HepG2 (cell line): ENCODE data around the gene MS4A15. TPM values are rescaled to one million over a fixed set of nuclear protein-coding genes. Genes with fewer than 3 reads are reported as not detected.

Source experiments
- ATM ChIP-seq: fragments of 450-650 bp; IDR thresholded peaks from 2 replicates; pipeline ENCODE4 v1.7.1; 2017; ENCODE audit warnings: mild to moderate bottlenecking, borderline replicate concordance
- MBNL3 ChIP-seq: fragments of 250-450 bp; sonication (Bioruptor Pico); conservative IDR thresholded peaks from 2 replicates; pipeline ENCODE4 v1.8.0; 2022; ENCODE audit warnings: mild to moderate bottlenecking, inconsistent platforms
- RCOR2 ChIP-seq: IDR thresholded peaks from 2 replicates; pipeline ENCODE4 v1.6.1; 2016; ENCODE audit warnings: missing biosample characterization, missing genetic modification reagents
- ZNF232 ChIP-seq: sonication (generic); formaldehyde crosslinking; IDR thresholded peaks from 2 replicates; pipeline ENCODE4 v1.4.0; 2020; ENCODE audit warnings: missing genetic modification reagents, borderline replicate concordance
- ZNF292 ChIP-seq: sonication (generic); formaldehyde crosslinking; IDR thresholded peaks from 2 replicates; pipeline ENCODE4 v1.8.1; 2022; ENCODE audit warnings: mild to moderate bottlenecking, low read depth, missing genetic modification reagents, borderline replicate concordance
- ZNF552 ChIP-seq: sonication (generic); formaldehyde crosslinking; IDR thresholded peaks from 2 replicates; pipeline ENCODE4 v1.9.0; 2022; ENCODE audit warnings: missing genetic modification reagents, mild to moderate bottlenecking, borderline replicate concordance
- ZNF768 ChIP-seq: sonication (generic); formaldehyde crosslinking; IDR thresholded peaks from 2 replicates; pipeline ENCODE4 v1.4.0; 2020; ENCODE audit warnings: missing genetic modification reagents
- polyA plus RNA-seq, 8 experiments: library from polyadenylated mRNA; depleted of rRNA in 3 of 8; stranded (reverse) in 7 of 8; unstranded in 1 of 8; fragments of >200 nt; fragmentation: Illumina TruSeq in 4 of 8; extraction: Trizol in 4 of 8; gene quantifications; 2 replicates each; pipeline versions ENCODE4 v1.2.1 to v1.2.3, GENCODE V29; 2011 to 2016; ENCODE audit warnings: low read depth in 4 of 8, missing spikeins in 1 of 8, mixed read lengths in 1 of 8; ENCODE audit not compliant: insufficient read depth in 1 of 8
- total RNA-seq, 5 experiments: library from RNA; depleted of rRNA; stranded (reverse); fragments of >200 nt; fragmentation: Illumina TruSeq; extraction: Trizol; gene quantifications; 2 replicates each; pipeline ENCODE4 v1.2.3, GENCODE V29; 2016; ENCODE audit warnings: low read depth in 1 of 5
- TF ChIP-seq, protein P1 (sequence below): sonication (generic); formaldehyde crosslinking; IDR thresholded peaks from 2 replicates; pipeline ENCODE4 v1.5.0; 2020; ENCODE audit warnings: mild to moderate bottlenecking, missing genetic modification reagents
- TF ChIP-seq, protein P2 (sequence below): sonication (generic); formaldehyde crosslinking; IDR thresholded peaks from 2 replicates; pipeline ENCODE4 v1.5.0; 2020; ENCODE audit warnings: mild to moderate bottlenecking, missing genetic modification reagents
- TF ChIP-seq, protein P3 (sequence below): IDR thresholded peaks from 2 replicates; pipeline ENCODE4 v1.6.1; 2016; ENCODE audit warnings: low read depth, missing genetic modification reagents, missing compliant biosample characterization
- TF ChIP-seq, protein P4 (sequence below): IDR thresholded peaks from 2 replicates; pipeline ENCODE4 v1.6.1; 2016; ENCODE audit warnings: missing compliant biosample characterization, missing genetic modification reagents, borderline replicate concordance

The MS4A15 gene
- total and polyA plus RNA-seq, 2 of the 13 experiments (the other 11 are each of a cell fraction or from before 2014, with no cell fraction given), result not detected

DNA sequence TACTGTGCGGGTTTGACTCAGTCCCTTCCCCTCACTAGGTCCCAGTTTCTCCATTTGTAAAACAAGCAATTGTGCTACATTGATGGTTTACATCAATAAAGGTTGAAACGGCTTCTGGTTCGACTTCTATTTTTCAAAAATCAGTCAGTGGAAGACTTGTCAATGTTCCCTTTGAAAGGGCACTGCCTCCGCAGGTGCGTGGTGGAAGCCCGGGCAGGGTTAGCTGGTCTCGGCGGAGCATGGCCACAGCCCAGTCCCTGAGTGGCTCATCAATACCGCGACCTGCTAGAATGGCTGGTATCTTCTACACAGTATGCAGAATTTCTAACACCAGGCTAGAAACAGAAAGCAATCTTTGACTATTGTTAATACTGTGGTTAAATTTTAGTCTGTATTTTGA lies 44.5 kb downstream of the MS4A15 start (continued):
- TF ChIP-seq ZNF232 (CRISPR knock-in tag) (no peak), ZNF292 (no peak), ATM (no peak), RCOR2 (CRISPR knock-in tag) (no peak), ZNF552 (CRISPR knock-in tag) (no peak), ZNF768 (CRISPR knock-in tag) (no peak), MBNL3 (CRISPR knock-in tag) (no peak)
- TF ChIP-seq, protein P1, sequence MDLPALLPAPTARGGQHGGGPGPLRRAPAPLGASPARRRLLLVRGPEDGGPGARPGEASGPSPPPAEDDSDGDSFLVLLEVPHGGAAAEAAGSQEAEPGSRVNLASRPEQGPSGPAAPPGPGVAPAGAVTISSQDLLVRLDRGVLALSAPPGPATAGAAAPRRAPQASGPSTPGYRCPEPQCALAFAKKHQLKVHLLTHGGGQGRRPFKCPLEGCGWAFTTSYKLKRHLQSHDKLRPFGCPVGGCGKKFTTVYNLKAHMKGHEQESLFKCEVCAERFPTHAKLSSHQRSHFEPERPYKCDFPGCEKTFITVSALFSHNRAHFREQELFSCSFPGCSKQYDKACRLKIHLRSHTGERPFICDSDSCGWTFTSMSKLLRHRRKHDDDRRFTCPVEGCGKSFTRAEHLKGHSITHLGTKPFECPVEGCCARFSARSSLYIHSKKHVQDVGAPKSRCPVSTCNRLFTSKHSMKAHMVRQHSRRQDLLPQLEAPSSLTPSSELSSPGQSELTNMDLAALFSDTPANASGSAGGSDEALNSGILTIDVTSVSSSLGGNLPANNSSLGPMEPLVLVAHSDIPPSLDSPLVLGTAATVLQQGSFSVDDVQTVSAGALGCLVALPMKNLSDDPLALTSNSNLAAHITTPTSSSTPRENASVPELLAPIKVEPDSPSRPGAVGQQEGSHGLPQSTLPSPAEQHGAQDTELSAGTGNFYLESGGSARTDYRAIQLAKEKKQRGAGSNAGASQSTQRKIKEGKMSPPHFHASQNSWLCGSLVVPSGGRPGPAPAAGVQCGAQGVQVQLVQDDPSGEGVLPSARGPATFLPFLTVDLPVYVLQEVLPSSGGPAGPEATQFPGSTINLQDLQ (CRISPR knock-in tag), result no peak
- TF ChIP-seq, protein P2, sequence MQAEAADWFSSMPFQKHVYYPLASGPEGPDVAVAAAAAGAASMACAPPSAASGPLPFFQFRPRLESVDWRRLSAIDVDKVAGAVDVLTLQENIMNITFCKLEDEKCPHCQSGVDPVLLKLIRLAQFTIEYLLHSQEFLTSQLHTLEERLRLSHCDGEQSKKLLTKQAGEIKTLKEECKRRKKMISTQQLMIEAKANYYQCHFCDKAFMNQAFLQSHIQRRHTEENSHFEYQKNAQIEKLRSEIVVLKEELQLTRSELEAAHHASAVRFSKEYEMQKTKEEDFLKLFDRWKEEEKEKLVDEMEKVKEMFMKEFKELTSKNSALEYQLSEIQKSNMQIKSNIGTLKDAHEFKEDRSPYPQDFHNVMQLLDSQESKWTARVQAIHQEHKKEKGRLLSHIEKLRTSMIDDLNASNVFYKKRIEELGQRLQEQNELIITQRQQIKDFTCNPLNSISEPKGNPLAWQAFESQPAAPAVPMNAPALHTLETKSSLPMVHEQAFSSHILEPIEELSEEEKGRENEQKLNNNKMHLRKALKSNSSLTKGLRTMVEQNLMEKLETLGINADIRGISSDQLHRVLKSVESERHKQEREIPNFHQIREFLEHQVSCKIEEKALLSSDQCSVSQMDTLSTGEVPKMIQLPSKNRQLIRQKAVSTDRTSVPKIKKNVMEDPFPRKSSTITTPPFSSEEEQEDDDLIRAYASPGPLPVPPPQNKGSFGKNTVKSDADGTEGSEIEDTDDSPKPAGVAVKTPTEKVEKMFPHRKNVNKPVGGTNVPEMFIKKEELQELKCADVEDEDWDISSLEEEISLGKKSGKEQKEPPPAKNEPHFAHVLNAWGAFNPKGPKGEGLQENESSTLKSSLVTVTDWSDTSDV (CRISPR knock-in tag), result no peak
- TF ChIP-seq, protein P3, sequence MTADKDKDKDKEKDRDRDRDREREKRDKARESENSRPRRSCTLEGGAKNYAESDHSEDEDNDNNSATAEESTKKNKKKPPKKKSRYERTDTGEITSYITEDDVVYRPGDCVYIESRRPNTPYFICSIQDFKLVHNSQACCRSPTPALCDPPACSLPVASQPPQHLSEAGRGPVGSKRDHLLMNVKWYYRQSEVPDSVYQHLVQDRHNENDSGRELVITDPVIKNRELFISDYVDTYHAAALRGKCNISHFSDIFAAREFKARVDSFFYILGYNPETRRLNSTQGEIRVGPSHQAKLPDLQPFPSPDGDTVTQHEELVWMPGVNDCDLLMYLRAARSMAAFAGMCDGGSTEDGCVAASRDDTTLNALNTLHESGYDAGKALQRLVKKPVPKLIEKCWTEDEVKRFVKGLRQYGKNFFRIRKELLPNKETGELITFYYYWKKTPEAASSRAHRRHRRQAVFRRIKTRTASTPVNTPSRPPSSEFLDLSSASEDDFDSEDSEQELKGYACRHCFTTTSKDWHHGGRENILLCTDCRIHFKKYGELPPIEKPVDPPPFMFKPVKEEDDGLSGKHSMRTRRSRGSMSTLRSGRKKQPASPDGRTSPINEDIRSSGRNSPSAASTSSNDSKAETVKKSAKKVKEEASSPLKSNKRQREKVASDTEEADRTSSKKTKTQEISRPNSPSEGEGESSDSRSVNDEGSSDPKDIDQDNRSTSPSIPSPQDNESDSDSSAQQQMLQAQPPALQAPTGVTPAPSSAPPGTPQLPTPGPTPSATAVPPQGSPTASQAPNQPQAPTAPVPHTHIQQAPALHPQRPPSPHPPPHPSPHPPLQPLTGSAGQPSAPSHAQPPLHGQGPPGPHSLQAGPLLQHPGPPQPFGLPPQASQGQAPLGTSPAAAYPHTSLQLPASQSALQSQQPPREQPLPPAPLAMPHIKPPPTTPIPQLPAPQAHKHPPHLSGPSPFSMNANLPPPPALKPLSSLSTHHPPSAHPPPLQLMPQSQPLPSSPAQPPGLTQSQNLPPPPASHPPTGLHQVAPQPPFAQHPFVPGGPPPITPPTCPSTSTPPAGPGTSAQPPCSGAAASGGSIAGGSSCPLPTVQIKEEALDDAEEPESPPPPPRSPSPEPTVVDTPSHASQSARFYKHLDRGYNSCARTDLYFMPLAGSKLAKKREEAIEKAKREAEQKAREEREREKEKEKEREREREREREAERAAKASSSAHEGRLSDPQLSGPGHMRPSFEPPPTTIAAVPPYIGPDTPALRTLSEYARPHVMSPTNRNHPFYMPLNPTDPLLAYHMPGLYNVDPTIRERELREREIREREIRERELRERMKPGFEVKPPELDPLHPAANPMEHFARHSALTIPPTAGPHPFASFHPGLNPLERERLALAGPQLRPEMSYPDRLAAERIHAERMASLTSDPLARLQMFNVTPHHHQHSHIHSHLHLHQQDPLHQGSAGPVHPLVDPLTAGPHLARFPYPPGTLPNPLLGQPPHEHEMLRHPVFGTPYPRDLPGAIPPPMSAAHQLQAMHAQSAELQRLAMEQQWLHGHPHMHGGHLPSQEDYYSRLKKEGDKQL (CRISPR knock-in tag), result no peak
- TF ChIP-seq, protein P4, sequence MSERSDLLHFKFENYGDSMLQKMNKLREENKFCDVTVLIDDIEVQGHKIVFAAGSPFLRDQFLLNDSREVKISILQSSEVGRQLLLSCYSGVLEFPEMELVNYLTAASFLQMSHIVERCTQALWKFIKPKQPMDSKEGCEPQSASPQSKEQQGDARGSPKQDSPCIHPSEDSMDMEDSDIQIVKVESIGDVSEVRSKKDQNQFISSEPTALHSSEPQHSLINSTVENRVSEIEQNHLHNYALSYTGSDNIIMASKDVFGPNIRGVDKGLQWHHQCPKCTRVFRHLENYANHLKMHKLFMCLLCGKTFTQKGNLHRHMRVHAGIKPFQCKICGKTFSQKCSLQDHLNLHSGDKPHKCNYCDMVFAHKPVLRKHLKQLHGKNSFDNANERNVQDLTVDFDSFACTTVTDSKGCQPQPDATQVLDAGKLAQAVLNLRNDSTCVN (CRISPR knock-in tag), result no peak
